CD4-positive, alpha-beta T cell treated with Interferon gamma for 1 hour (primary cell): ENCODE results near the gene XPOT.

Experiments
- DNase-seq: peaks from one replicate; pipeline ENCODE4 v3.0.0-alpha.2; 2020

Gene XPOT

GRCh38 chr12:64428956-64429355, 24.8 kb downstream of the XPOT start:
- DNase-seq, result no peak

- DNase-seq, result no peak
Measured at GRCh38 chr12:64430886-64431285, 26.7 kb downstream of the XPOT start.

DNA sequence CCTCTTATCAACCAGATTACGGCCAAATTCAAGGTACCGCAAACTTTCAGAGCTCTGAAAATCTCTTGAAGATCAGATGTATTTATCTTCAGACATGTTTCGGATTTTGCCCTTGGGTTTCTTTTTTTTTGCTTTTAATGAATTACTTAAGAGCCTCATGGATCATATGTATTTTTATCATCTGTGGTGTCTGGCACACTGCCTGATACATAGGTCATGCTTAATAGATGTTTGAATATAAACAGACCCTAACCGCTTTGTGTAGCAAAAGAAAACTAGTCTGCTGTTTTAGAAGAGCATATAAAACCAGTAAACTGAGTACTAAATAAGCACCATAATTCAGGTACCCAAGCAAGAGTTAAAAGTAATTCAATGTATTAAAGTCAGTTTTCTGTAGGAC, 27.6 kb downstream of the XPOT start:
- no peak for DNase-seq

DNA sequence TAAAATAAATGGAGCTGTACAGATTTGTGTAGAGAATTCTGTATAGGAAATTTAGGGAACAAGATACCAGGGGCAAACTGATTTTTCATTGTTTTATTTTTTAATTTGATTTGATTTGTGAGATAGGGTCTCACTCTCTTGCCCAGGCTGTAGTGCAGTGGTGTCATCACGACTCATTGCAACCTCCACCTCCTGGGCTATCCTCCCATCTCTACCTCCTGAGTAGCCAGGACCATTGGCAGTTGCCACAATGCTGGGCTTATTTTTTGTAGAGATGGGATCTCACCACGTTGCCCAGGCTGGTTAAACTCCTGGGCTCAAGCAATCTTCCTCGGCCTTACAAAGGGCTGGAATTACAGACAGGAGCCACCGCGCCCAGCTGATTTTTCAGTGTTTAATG, 29.7 kb downstream of the XPOT start:
- DNase-seq, result no peak

GRCh38 chr12:64440100-64440499, 35.9 kb downstream of the XPOT start:
- DNase-seq, result no peak

GRCh38 chr12:64445490-64445889, 41.3 kb downstream of the XPOT start:
- DNase-seq, result no peak

DNA sequence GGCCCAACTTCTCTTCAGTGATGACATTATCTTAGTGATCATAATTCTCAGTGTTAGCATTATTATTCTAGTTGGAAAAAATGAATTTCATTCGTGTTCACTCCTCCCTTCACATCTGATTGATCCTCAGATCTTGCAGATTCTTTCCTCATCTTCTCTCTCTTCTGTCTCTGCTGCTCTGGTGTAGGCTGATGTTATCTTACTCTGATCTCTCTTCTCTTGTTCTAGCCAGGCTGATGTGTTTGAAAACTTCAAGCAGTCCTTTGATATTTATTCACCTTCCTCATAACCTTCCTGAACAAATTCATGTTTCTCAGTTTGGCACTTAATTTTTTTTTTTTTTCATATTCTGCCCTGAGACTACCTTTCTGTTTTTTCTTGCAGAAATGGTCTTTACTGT, 42.1 kb downstream of the XPOT start:
- DNase-seq, result no peak

- DNase-seq, result no peak
Measured at GRCh38 chr12:64450057-64450640, 46.0 kb downstream of the XPOT start.

- DNase-seq, result no peak
Measured at GRCh38 chr12:64450711-64451486, 46.7 kb downstream of the XPOT start.

DNA sequence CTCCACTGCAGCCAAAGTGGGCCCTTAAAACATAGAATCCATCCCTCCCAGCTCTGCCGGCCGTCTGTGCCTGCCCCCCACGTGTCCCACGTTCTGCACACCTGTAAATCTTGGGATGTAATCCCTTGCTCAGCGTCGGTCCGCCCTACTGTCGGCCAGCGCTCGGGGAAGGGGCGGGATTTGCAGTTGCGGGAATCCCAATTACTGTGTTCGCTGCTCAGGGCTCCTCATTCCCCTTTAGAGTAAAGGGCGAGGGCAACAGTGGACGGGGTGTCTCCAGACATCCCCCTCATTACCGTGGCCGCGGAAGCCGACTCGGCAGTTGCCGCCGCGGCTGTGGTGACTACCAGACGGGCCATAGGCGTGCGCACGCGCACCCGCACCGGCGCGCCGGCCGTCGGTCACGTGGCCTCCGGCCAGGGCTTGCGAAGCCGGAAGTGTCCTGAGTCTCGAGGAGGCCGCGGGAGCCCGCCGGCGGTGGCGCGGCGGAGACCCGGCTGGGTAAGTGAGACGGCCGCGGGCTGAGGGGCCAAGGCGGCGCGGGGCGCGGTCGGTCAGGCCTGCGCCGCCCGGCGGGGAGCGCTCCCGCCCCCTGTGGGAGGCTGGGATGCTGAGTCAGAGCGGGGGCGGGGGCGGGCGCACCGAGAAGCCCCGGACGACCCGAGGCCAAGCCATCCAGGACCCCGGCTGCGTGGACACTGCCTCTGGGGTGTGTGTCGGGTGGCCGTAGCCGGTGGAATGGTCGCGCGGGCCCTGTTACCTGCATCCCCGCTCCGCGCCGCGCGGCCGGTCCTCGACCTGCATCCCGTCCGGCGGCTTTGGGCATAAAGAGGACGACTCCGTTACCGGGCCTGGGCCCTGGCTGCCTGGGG, 47.7 kb downstream of the XPOT start, which contains the start of gene TBK1:
TSS of gene TBK1 (plus strand) at position 434 of the 872 bp plus-strand sequence. CDS start 3,751 bp downstream, outside the sequence.
- DNase-seq, result peak; percentile 78

DNA sequence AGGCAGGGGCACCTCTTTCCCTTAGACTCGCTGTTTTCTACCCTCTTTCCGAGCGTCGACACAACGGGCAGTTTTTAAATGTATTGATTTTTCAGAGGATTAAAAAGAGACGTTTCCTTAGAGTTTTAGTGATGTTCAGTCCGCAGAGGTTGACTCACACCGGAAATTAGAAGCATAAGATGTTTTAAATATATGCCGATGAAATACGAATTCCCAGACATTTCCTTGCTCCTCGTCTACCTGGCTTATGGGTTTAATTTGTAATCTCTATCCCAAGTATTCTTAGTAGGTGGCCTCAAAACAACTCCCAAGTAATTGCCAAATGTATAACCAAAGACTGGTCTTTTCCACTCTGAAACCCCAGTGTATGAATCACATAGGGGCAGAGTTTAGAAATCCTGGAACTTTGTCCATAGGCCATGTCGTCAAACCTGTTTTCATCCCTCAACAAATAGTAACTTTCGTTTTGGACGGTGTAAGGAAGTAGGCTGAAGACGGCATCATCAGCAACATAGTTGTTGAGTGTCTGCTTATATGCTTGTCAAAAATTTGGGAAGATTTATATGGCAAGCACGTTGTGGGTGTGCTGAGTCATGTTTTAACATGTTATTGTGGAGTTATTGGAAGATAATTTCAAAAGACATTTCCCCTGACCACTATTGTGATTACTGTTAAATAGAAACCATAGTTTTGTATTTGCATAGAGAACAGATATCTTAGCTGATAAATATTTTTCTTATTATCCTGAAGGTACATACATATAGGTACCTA, 48.6 kb downstream of the XPOT start:
- DNase-seq, result no peak

DNA sequence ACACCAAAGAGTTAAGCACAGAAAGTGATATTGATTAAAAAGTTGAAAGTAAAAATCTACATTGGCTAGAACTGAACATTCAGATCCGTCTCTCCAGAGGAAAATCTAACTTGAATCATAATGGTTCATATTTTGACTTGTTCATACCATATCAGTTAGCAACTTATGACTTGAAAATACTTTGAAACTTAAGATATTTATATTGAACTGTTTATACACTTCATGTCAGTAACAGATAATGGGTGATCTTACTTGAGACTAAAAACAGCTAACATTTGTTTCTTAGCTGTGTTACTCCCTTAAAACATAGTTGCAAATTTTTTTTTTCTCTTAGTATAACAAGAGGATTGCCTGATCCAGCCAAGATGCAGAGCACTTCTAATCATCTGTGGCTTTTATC, 51.3 kb downstream of the XPOT start:
- DNase-seq, result no peak

- no peak for DNase-seq
Measured at GRCh38 chr12:64456119-64456518, 51.9 kb downstream of the XPOT start.

GRCh38 chr12:64457032-64457431, 52.8 kb downstream of the XPOT start:
- peak; percentile 15 for DNase-seq

DNA sequence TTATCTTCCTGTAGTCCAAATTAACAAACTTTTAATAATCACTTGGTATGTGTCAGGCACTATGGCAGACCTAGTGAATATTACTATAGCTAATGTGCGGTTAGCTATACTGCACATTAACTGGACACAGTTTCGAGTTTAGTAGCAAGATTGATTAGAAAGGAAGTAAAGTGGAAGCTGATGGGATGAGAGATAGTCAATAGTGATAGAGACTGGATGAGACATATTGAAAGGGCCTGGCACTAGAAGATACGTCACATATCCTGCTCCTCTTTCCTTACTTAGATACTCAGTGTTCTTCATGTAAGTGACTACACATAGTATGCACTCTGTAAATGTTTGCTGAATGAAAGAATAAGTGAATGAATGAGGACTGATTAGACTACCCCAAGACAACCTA, 53.3 kb downstream of the XPOT start:
- no peak for DNase-seq

- DNase-seq, result no peak
Measured at GRCh38 chr12:64457923-64458322, 53.7 kb downstream of the XPOT start.

GRCh38 chr12:64459394-64459891, 55.3 kb downstream of the XPOT start:
- DNase-seq, result no peak

- DNase-seq, result no peak
Measured at GRCh38 chr12:64461634-64462414, 57.6 kb downstream of the XPOT start.

- no peak for DNase-seq
Measured at GRCh38 chr12:64466178-64466577, 62.0 kb downstream of the XPOT start.

GRCh38 chr12:64468966-64469365, 64.8 kb downstream of the XPOT start:
- DNase-seq, result no peak

- no peak for DNase-seq
Measured at GRCh38 chr12:64469455-64470142, 65.4 kb downstream of the XPOT start.
